T-helper 1 cell treated with Interleukin-12 subunit alpha and Interleukin-12 subunit beta and Interleukin-4 antibody, amounts not matched to agents 30 μg/mL and 1 μg/mL, for 36 hours (primary cell): ENCODE data around the gene LRRC9.
"Not testable (repeated sequence)": the region's sequence is repeated elsewhere in the genome, so short reads cannot be mapped to it uniquely, and the experiment has no call there.

ENCODE experiments used
- H3K27ac Mint-ChIP-seq: one replicate; pipeline ENCODE4 v1.8.0; 2021; ENCODE audit warnings: mild to moderate bottlenecking, mixed read lengths
- H3K27me3 Mint-ChIP-seq: one replicate; pipeline ENCODE4 v1.8.0; 2021; ENCODE audit warnings: low read depth, mixed read lengths
- H3K36me3 Mint-ChIP-seq: one replicate; pipeline ENCODE4 v1.8.0; 2021; ENCODE audit warnings: low read depth, mixed read lengths
- H3K4me1 Mint-ChIP-seq: one replicate; pipeline ENCODE4 v1.8.0; 2021; ENCODE audit warnings: low read depth, mixed read lengths
- H3K4me3 Mint-ChIP-seq: one replicate; pipeline ENCODE4 v1.8.0; 2021; ENCODE audit warnings: mild to moderate bottlenecking, moderate library complexity, mixed read lengths
- H3K9me3 Mint-ChIP-seq: one replicate; pipeline ENCODE4 v1.8.0; 2021; ENCODE audit warnings: mixed read lengths

The LRRC9 gene

GRCh38 chr14:59925797-59926196, 5.9 kb downstream of the LRRC9 start:
- Mint-ChIP-seq H3K4me3 (no peak overlapping the region), H3K4me1 (no peaks in the 10 kb centered on the region), H3K9me3 (no peaks in the 10 kb centered on the region), H3K36me3 (no peaks in the 10 kb centered on the region), H3K27ac (no peak overlapping the region), H3K27me3 (peaks cover 12% of the 10 kb centered on the region)

DNA sequence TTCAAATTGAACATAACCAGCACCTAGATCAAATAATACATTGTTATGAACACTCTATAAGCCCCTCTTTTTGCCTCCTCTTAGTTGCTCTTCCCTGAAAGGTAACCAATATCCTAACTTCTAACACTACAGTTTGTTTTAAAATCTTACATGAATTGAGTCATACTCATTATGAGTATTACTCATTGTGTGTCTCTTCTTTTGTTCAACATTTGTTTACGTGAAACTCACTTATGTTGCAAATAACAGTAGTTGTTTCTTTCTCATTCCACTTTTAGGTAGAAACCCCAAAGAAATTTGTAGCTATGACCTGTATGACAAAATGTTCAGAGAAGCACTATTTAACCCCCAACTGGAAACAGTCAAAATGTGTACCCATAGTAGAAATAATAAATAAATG, 6.6 kb downstream of the LRRC9 start:
- Mint-ChIP-seq H3K4me1 (no peaks in the 10 kb centered on the region), H3K27ac (no peak overlapping the region), H3K36me3 (no peaks in the 10 kb centered on the region), H3K4me3 (no peak overlapping the region), H3K27me3 (peaks cover 5% of the 10 kb centered on the region), H3K9me3 (no peaks in the 10 kb centered on the region)

DNA sequence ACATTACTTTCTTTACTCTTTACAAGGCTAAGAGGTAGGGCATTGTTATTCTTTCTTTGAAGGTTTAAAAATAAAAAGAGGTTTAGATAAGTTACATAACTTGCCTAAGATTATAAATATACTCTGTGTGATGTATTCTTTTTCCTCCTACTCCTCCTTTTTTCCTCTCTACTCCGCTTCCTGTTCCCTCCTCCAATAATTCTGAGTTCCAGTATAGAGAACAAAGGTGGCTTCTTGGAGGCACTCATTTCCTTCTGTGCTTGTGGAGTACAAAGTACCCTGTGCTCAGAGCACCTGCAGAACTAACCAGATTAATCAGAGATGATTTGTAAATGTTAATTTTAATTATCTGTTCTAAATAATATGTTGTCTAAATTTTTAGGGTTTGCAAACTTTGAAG, 11.3 kb downstream of the LRRC9 start:
- Mint-ChIP-seq H3K36me3 (no peaks in the 10 kb centered on the region), H3K4me1 (no peaks in the 10 kb centered on the region), H3K27ac (no peak overlapping the region), H3K9me3 (no peaks in the 10 kb centered on the region), H3K4me3 (no peak overlapping the region), H3K27me3 (no peaks in the 10 kb centered on the region)

- H3K4me3 Mint-ChIP-seq: no peak overlapping the region
- H3K4me1 Mint-ChIP-seq: no peaks in the 10 kb centered on the region
- no peaks in the 10 kb centered on the region for H3K27me3 Mint-ChIP-seq
- no peaks in the 10 kb centered on the region for H3K36me3 Mint-ChIP-seq
- H3K27ac Mint-ChIP-seq: no peak overlapping the region
- no peaks in the 10 kb centered on the region for H3K9me3 Mint-ChIP-seq
Measured at GRCh38 chr14:59936145-59936544, 16.2 kb downstream of the LRRC9 start.

- no peak overlapping the region for H3K27ac Mint-ChIP-seq
- H3K36me3 Mint-ChIP-seq: no peaks in the 10 kb centered on the region
- H3K4me1 Mint-ChIP-seq: no peaks in the 10 kb centered on the region
- peaks cover 4% of the 10 kb centered on the region for H3K27me3 Mint-ChIP-seq
- no peaks in the 10 kb centered on the region for H3K9me3 Mint-ChIP-seq
- no peak overlapping the region for H3K4me3 Mint-ChIP-seq
Measured at GRCh38 chr14:59939828-59940227, 19.9 kb downstream of the LRRC9 start.

- not testable (repeated sequence) for H3K36me3 Mint-ChIP-seq
Measured at GRCh38 chr14:59942296-59942862, 22.4 kb downstream of the LRRC9 start.

GRCh38 chr14:59944909-59945308, 25.0 kb downstream of the LRRC9 start:
- H3K27ac Mint-ChIP-seq: no peak overlapping the region
- H3K4me1 Mint-ChIP-seq: no peaks in the 10 kb centered on the region
- H3K9me3 Mint-ChIP-seq: no peaks in the 10 kb centered on the region
- H3K36me3 Mint-ChIP-seq: no peaks in the 10 kb centered on the region
- peaks cover 4% of the 10 kb centered on the region for H3K27me3 Mint-ChIP-seq
- H3K4me3 Mint-ChIP-seq: no peak overlapping the region

More at GRCh38 chr14:59942296-59942862, 22.4 kb downstream of the LRRC9 start:
- not testable (repeated sequence) for H3K9me3 Mint-ChIP-seq, H3K4me1 Mint-ChIP-seq, H3K27me3 Mint-ChIP-seq, H3K27ac Mint-ChIP-seq, H3K4me3 Mint-ChIP-seq

- not testable (repeated sequence) for H3K9me3 Mint-ChIP-seq, H3K27me3 Mint-ChIP-seq, H3K27ac Mint-ChIP-seq, H3K36me3 Mint-ChIP-seq, H3K4me1 Mint-ChIP-seq, H3K4me3 Mint-ChIP-seq
Measured at GRCh38 chr14:59952141-59952540, 32.2 kb downstream of the LRRC9 start.

DNA sequence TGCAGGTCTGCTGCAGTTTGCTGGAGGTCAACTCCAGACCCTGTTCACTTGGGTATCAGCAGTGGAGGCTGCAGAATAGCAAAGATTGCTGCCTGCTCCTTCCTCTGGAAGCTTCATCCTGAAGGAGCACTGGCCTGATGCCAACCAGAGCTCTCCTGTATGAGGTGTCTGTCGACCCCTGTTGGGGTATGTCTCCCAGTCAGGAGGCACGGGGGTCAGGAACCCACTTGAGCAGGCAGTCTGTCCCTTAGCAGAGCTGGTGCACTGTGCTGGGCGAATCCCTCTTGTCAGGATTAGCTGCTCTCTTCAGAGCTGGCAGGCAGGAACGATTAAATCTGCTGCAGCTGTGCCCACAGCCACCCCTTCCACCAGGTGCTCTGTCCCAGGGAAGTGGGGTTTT, 37.9 kb downstream of the LRRC9 start:
- not testable (repeated sequence) for H3K4me1 Mint-ChIP-seq, H3K4me3 Mint-ChIP-seq, H3K36me3 Mint-ChIP-seq, H3K27me3 Mint-ChIP-seq, H3K27ac Mint-ChIP-seq, H3K9me3 Mint-ChIP-seq

GRCh38 chr14:59959668-59960067, 39.7 kb downstream of the LRRC9 start:
- no peak overlapping the region for H3K4me3 Mint-ChIP-seq
- H3K27me3 Mint-ChIP-seq: no peaks in the 10 kb centered on the region
- no peak overlapping the region for H3K27ac Mint-ChIP-seq

DNA sequence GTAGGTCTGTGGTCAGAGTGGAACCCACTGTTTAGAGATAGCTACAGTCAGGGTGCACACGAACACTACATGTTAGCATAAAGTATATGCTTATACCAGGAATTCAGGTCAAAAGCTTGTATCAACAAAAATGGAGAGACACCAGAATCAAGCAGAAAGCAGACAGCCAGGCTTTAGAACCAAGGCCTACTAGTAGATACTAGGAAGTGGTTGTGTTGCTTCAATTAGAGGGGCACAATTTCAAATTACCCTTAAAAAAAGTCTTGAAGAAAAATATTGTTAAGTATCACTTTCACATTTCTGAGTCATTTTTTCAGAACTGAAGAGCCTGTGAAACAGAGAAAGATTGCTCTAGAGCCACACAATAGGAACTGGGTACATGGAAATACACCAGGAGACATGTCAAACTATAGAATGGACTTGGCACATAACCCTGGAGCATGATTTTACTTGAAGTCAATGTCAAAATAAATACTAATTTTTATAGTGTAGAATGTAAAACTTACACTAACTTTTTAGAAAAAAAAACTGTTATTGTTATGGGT, 41.6 kb downstream of the LRRC9 start:
- Mint-ChIP-seq H3K9me3 (no peaks in the 10 kb centered on the region), H3K27me3 (no peaks in the 10 kb centered on the region), H3K4me1 (peaks cover 8% of the 10 kb centered on the region), H3K4me3 (no peak overlapping the region), H3K36me3 (no peaks in the 10 kb centered on the region), H3K27ac (no peak overlapping the region)

More at GRCh38 chr14:59959668-59960067, 39.7 kb downstream of the LRRC9 start:
- Mint-ChIP-seq H3K36me3 (no peaks in the 10 kb centered on the region), H3K4me1 (peaks cover 1% of the 10 kb centered on the region), H3K9me3 (peaks cover under 1% of the 10 kb centered on the region)

DNA sequence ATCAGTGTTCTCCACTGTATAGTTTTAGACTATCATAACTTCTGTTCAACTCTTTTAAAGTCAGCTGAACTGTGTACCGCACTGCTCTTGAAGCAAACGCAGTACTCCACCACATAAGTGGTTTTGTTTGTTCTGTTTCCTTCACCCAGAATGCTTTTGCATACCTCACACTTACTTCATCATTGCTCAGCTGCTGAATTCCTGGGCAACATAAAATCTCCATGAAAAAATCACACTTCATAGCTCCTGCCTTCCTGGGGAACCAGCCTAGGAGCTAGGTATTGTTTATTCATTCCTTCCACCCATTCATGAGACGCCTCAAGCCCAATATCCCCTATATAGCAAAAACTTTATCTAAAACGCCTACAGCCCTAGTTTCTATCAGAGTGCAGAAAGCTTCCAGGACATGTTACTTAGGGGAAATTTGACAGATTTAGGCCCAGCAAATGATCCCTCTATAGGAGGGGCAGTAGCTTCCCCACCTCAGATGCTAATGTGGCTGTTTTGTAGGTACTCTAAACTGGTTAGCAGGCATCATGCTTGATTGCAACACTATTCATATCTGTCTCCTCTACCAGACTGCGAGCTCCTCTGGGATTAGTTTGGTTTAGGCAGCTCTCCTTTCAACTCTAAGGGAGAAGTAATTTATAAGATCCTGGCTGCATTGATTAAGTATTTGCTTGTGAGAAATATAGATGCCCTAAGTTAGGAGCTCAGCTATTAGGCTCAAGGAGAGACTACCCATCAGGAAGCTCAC, 44.5 kb downstream of the LRRC9 start:
- H3K27me3 Mint-ChIP-seq: peaks cover 9% of the 10 kb centered on the region
- H3K27ac Mint-ChIP-seq: no peak overlapping the region
- no peak overlapping the region for H3K4me3 Mint-ChIP-seq
- H3K36me3 Mint-ChIP-seq: no peaks in the 10 kb centered on the region
- peaks cover 8% of the 10 kb centered on the region for H3K4me1 Mint-ChIP-seq
- no peaks in the 10 kb centered on the region for H3K9me3 Mint-ChIP-seq

GRCh38 chr14:59969319-59969718, 49.4 kb downstream of the LRRC9 start:
- Mint-ChIP-seq H3K4me1 (peaks cover 8% of the 10 kb centered on the region), H3K36me3 (no peaks in the 10 kb centered on the region), H3K27me3 (peaks cover 16% of the 10 kb centered on the region), H3K27ac (no peak overlapping the region), H3K4me3 (no peak overlapping the region), H3K9me3 (no peaks in the 10 kb centered on the region)

DNA sequence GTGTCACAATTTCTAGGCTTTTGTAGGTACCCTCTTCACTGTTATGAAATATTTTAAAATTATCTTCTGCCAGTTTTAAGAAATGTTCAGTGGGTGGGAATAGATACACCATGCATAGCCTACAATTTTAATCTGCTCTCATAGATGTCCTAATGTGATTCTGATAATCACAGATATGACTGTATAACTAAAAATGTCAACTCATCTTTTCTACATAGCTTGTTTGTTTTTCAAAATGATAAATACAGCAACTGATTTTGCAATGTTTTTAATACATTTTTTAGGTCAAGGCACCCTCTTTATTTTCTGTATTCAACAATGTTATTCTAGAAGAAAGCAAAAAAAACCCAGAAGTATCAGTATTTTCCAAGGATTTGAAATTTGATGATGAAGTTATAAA, 61.6 kb downstream of the LRRC9 start:
- no peaks in the 10 kb centered on the region for H3K4me1 Mint-ChIP-seq
- H3K9me3 Mint-ChIP-seq: no peaks in the 10 kb centered on the region
- no peak overlapping the region for H3K4me3 Mint-ChIP-seq
- no peak overlapping the region for H3K27ac Mint-ChIP-seq
- H3K27me3 Mint-ChIP-seq: no peaks in the 10 kb centered on the region
- H3K36me3 Mint-ChIP-seq: no peaks in the 10 kb centered on the region

GRCh38 chr14:59983048-59983447, 63.1 kb downstream of the LRRC9 start:
- H3K36me3 Mint-ChIP-seq: no peaks in the 10 kb centered on the region
- H3K27me3 Mint-ChIP-seq: no peaks in the 10 kb centered on the region
- no peak overlapping the region for H3K27ac Mint-ChIP-seq
- H3K4me1 Mint-ChIP-seq: no peaks in the 10 kb centered on the region
- H3K4me3 Mint-ChIP-seq: no peak overlapping the region
- H3K9me3 Mint-ChIP-seq: no peaks in the 10 kb centered on the region
